ENCODE data around the gene DNAH8.

The DNAH8 gene

GRCh38 chr6:39079197-39080125 lies 364.4 kb downstream of the DNAH8 start:
- DNase-seq: no peak
